HepG2 (cell line): ENCODE data around the gene RSBN1L. TPM values are rescaled to one million over a fixed set of nuclear protein-coding genes. Genes with fewer than 3 reads are reported as not detected.

ENCODE experiments used
- ATAC-seq: fragments of 200-7000 bp; cut with Tn5 transposase; 3 replicates; pipeline ENCODE4 v1.9.1; 2020; ENCODE audit warnings: mild to moderate bottlenecking, moderate library complexity
- BruUV-seq: library from RNA; stranded (reverse); fragments of 400-500 nt; replicated peaks from 2 replicates; lab custom pipeline; 2021; lab: Mats Ljungman, UMichigan
- CTCF ChIA-PET: fragments of 300-600 bp; formaldehyde crosslinking; extraction: SDS; loops from one replicate; lab custom pipeline; 2021; ENCODE audit warnings: low total read pairs, inconsistent platforms, low intra/inter-chr PET ratio; lab: Yijun Ruan, JAX
- POLR2A ChIA-PET: fragments of 350-600 bp; sonication (Branson Sonifier 250); formaldehyde crosslinking; loops from one replicate; lab custom pipeline; 2020; ENCODE audit warnings: antibody characterized with exemption, inconsistent platforms; lab: Yijun Ruan, JAX
- DNase-seq: peaks from one replicate; pipeline ENCODE4 v3.0.0-alpha.2; 2015; ENCODE audit warnings: low spot score
- FAIRE-seq: peaks from 3 replicates; lab custom pipeline; 2011; peaks lifted over from hg19 to GRCh38; lab: Jason Lieb, UNC
- H2AFZ ChIP-seq: one replicate; pipeline ENCODE4 v1.6.1; 2011; ENCODE audit warnings: low read length, inconsistent platforms
- H3K27ac ChIP-seq: fragments of 300-600 bp; 3 replicates; pipeline ENCODE4 v1.8.0; 2011; ENCODE audit warnings: mixed run types, mild to moderate bottlenecking, mixed read lengths, low read length, inconsistent platforms; ENCODE audit not compliant: insufficient read depth; ENCODE audit errors: extremely low read length
- H3K27me3 ChIP-seq, 2 experiments: fragments of 200-600 bp in 1 of 2; 2 replicates in 1 of 2; 3 replicates in 1 of 2; pipeline versions ENCODE4 v1.6.0 to v1.8.0; 2011; ENCODE audit warnings: low read length in 2 of 2, mild to moderate bottlenecking in 2 of 2, moderate library complexity in 2 of 2, inconsistent platforms in 1 of 2; ENCODE audit not compliant: insufficient read depth in 2 of 2, control insufficient read depth in 1 of 2
- H3K36me3 ChIP-seq, 2 experiments: fragments of 200-600 bp in 1 of 2; replicated peaks in 1 of 2; 2 replicates in 1 of 2; 3 replicates in 1 of 2; pipeline versions ENCODE4 v1.5.1 to v1.8.0; 2011; ENCODE audit warnings: low read length in 2 of 2, inconsistent platforms in 1 of 2; ENCODE audit not compliant: insufficient read depth in 2 of 2, control insufficient read depth in 1 of 2
- H3K4me1 ChIP-seq: 2 replicates; pipeline ENCODE4 v1.5.1; 2012; ENCODE audit warnings: low read length, inconsistent platforms; ENCODE audit not compliant: insufficient read depth
- H3K4me2 ChIP-seq: 2 replicates; pipeline ENCODE4 v1.6.0; 2011; ENCODE audit warnings: low read depth, low read length, inconsistent platforms
- H3K4me3 ChIP-seq, 3 experiments: fragments of 200-600 bp in 1 of 3; sonication (generic), shearing (Covaris generic) in 1 of 3; replicated peaks in 1 of 3; 2 replicates each; pipeline ENCODE4 v1.5.1; 2011 to 2016; ENCODE audit warnings: low read length in 3 of 3, inconsistent platforms in 2 of 3, low read depth in 2 of 3, mild to moderate bottlenecking in 2 of 3, control low read depth in 1 of 3, mixed read lengths in 1 of 3; ENCODE audit not compliant: insufficient read depth in 1 of 3
- H3K79me2 ChIP-seq: one replicate; pipeline ENCODE4 v1.6.1; 2011; ENCODE audit warnings: low read length, inconsistent platforms; ENCODE audit not compliant: insufficient read depth
- H3K9ac ChIP-seq: 2 replicates; pipeline ENCODE4 v1.6.0; 2011; ENCODE audit warnings: mild to moderate bottlenecking, low read depth, low read length, inconsistent platforms; ENCODE audit not compliant: insufficient read depth
- H3K9me3 ChIP-seq: 2 replicates; pipeline ENCODE4 v1.5.1; 2012; ENCODE audit warnings: mild to moderate bottlenecking, low read length
- H4K20me1 ChIP-seq: 2 replicates; pipeline ENCODE4 v1.6.0; 2011; ENCODE audit warnings: inconsistent platforms, mild to moderate bottlenecking, low read length, moderate library complexity; ENCODE audit not compliant: insufficient read depth
- KIAA2018 ChIP-seq: sonication (generic); formaldehyde crosslinking; IDR thresholded peaks from 2 replicates; pipeline ENCODE4 v1.5.0; 2020; ENCODE audit warnings: mild to moderate bottlenecking, missing genetic modification reagents, borderline replicate concordance
- SP5 ChIP-seq: IDR thresholded peaks from 2 replicates; pipeline ENCODE4 v1.6.1; 2016; ENCODE audit warnings: low read depth, borderline replicate concordance
- THYN1 ChIP-seq: sonication (generic); formaldehyde crosslinking; IDR thresholded peaks from 2 replicates; pipeline ENCODE4 v1.8.1; 2023; ENCODE audit warnings: low read depth, mild to moderate bottlenecking, moderate library complexity, missing genetic modification reagents, borderline replicate concordance
- in situ Hi-C: cut with HindIII; loops from 2 replicates; pipeline ENCODE4 v1.10.0; 2017; ENCODE audit warnings: low pct_unique_long_range_greater_than_20kb; ENCODE audit not compliant: extremely low pct_ligation_motif_present
- intact Hi-C: fragments of 100-400 bp; cut with micrococcal nuclease; formaldehyde crosslinking; loops from one replicate; pipeline ENCODE4 v1.10.0; 2022; ENCODE audit not compliant: unreplicated experiment
- polyA plus RNA-seq, 8 experiments: library from polyadenylated mRNA; depleted of rRNA in 3 of 8; stranded (reverse) in 7 of 8; unstranded in 1 of 8; fragments of >200 nt; fragmentation: Illumina TruSeq in 4 of 8; extraction: Trizol in 4 of 8; gene quantifications; 2 replicates each; pipeline versions ENCODE4 v1.2.1 to v1.2.3, GENCODE V29; 2011 to 2016; ENCODE audit warnings: low read depth in 4 of 8, missing spikeins in 1 of 8, mixed read lengths in 1 of 8; ENCODE audit not compliant: insufficient read depth in 1 of 8
- total RNA-seq, 5 experiments: library from RNA; depleted of rRNA; stranded (reverse); fragments of >200 nt; fragmentation: Illumina TruSeq; extraction: Trizol; gene quantifications; 2 replicates each; pipeline ENCODE4 v1.2.3, GENCODE V29; 2016; ENCODE audit warnings: low read depth in 1 of 5

The RSBN1L gene
- total and polyA plus RNA-seq, 2 of the 13 experiments (the other 11 are each of a cell fraction or from before 2014, with no cell fraction given): 7.7 to 21.3 TPM

GRCh38 chr7:77770316-77770715 lies 74.1 kb downstream of the RSBN1L start (continued):
- TF ChIP-seq KIAA2018 (no peak), THYN1 (CRISPR knock-in tag) (no peak)

GRCh38 chr7:77771901-77772300 lies 75.6 kb downstream of the RSBN1L start:
- no TSS peak for BruUV-seq
- CTCF ChIA-PET: no interaction called here

More at GRCh38 chr7:77771901-77772300, 75.6 kb downstream of the RSBN1L start:
- TF ChIP-seq SP5: no peak
- H3K79me2 ChIP-seq: no peaks in the 10 kb centered on the region
- no peak for DNase-seq
- H3K27me3 ChIP-seq: no peaks in the 10 kb centered on the region
- H3K36me3 ChIP-seq: peaks cover 5 to 44% of the 10 kb centered on the region in 2 experiments
- intact Hi-C loops (no loop called here), in situ Hi-C loops (no loop called here)
- H3K4me3 ChIP-seq: no peak overlapping the region
- H3K27ac ChIP-seq: no peak overlapping the region
- no peak for FAIRE-seq
- H3K4me1 ChIP-seq: peaks cover 5% of the 10 kb centered on the region
- H3K9ac ChIP-seq: no peak overlapping the region
- H2AFZ ChIP-seq: no peak overlapping the region
- POLR2A ChIA-PET: no interaction called here
- H3K9me3 ChIP-seq: no peaks in the 10 kb centered on the region
- no peaks in the 10 kb centered on the region for H4K20me1 ChIP-seq
- no peak overlapping the region for H3K4me2 ChIP-seq
- ATAC-seq: no peak
